Liver (tissue), 9 donors: ENCODE data around the gene ZNF410. TPM values are rescaled to one million over a fixed set of nuclear protein-coding genes. Genes with fewer than 3 reads are reported as not detected.

Experiments used
- DNase-seq: peaks from one replicate; pipeline ENCODE4 v3.0.0-alpha.2; 2017; ENCODE audit warnings: low spot score
- H3K27ac ChIP-seq, 2 donors: one replicate each; pipeline ENCODE4 v1.7.0; 2013; ENCODE audit warnings: inconsistent platforms in 2 of 2, low read length in 2 of 2, control low read depth in 1 of 2, low read depth in 1 of 2, mild to moderate bottlenecking in 1 of 2
- H3K27me3 ChIP-seq, 4 donors: one replicate each; pipeline versions ENCODE4 v1.6.1 to v1.7.0; 2013; ENCODE audit warnings: low read length in 3 of 4, inconsistent platforms in 1 of 4, mild to moderate bottlenecking in 1 of 4, moderate library complexity in 1 of 4; ENCODE audit not compliant: control insufficient read depth in 4 of 4, insufficient read depth in 4 of 4
- H3K36me3 ChIP-seq, 4 donors: one replicate each; pipeline versions ENCODE4 v1.6.1 to v1.7.0; 2013; ENCODE audit warnings: low read length in 3 of 4, mild to moderate bottlenecking in 3 of 4, low read depth in 1 of 4, moderate library complexity in 1 of 4; ENCODE audit not compliant: control insufficient read depth in 4 of 4, insufficient read depth in 3 of 4
- H3K4me1 ChIP-seq, 4 donors: one replicate each; pipeline versions ENCODE4 v1.6.1 to v1.7.0; 2013; ENCODE audit warnings: low read length in 3 of 4, mild to moderate bottlenecking in 3 of 4, moderate library complexity in 1 of 4; ENCODE audit not compliant: control insufficient read depth in 4 of 4, insufficient read depth in 4 of 4
- H3K4me3 ChIP-seq, 3 donors: one replicate each; pipeline versions ENCODE4 v1.6.1 to v1.7.0; 2013; ENCODE audit warnings: low read length in 3 of 3, control low read depth in 1 of 3, low read depth in 1 of 3, mild to moderate bottlenecking in 1 of 3
- H3K9ac ChIP-seq, 2 donors: one replicate each; pipeline ENCODE4 v1.7.0; 2013; ENCODE audit warnings: low read length in 2 of 2, mild to moderate bottlenecking in 2 of 2, moderate library complexity in 2 of 2, control low read depth in 1 of 2, low read depth in 1 of 2
- H3K9me3 ChIP-seq, 4 donors: one replicate each; pipeline versions ENCODE4 v1.6.1 to v1.7.0; 2013; ENCODE audit warnings: low read length in 3 of 4; ENCODE audit not compliant: control insufficient read depth in 4 of 4
- ATF3 ChIP-seq: IDR thresholded peaks from 2 replicates; pipeline ENCODE4 v1.6.1; 2016; ENCODE audit warnings: antibody characterized with exemption
- CTCF ChIP-seq: fragments of 150-350 bp; IDR thresholded peaks from 2 replicates; pipeline ENCODE4 v1.5.1; 2017; ENCODE audit warnings: improper control_type of control experiment, low read depth, low read length; ENCODE audit not compliant: missing input control
- EGR1 ChIP-seq, 2 donors: IDR thresholded peaks; 2 replicates each; pipeline ENCODE4 v1.6.1; 2016 to 2018; ENCODE audit warnings: antibody characterized with exemption in 2 of 2, low read depth in 2 of 2
- FOXA1 ChIP-seq: IDR thresholded peaks from 2 replicates; pipeline ENCODE4 v1.6.1; 2016; ENCODE audit warnings: antibody characterized with exemption
- FOXA2 ChIP-seq: IDR thresholded peaks from 2 replicates; pipeline ENCODE4 v1.6.1; 2016; ENCODE audit warnings: antibody characterized with exemption
- GABPA ChIP-seq, 2 donors: IDR thresholded peaks in 1 of 2; conservative IDR thresholded peaks in 1 of 2; 2 replicates each; pipeline ENCODE4 v1.6.1; 2016; ENCODE audit warnings: antibody characterized with exemption in 2 of 2, mild to moderate bottlenecking in 1 of 2, moderate library complexity in 1 of 2
- HNF4A ChIP-seq, 2 donors: conservative IDR thresholded peaks; 2 replicates each; pipeline ENCODE4 v1.6.1; 2016; ENCODE audit warnings: antibody characterized with exemption in 2 of 2, mild to moderate bottlenecking in 2 of 2
- HNF4G ChIP-seq: IDR thresholded peaks from 2 replicates; pipeline ENCODE4 v1.6.1; 2016; ENCODE audit warnings: antibody characterized with exemption
- JUND ChIP-seq, 2 donors: IDR thresholded peaks; 2 replicates each; pipeline ENCODE4 v1.6.1; 2016; ENCODE audit warnings: antibody characterized with exemption in 2 of 2
- MAX ChIP-seq: IDR thresholded peaks from 2 replicates; pipeline ENCODE4 v1.6.1; 2016; ENCODE audit warnings: antibody characterized with exemption
- RAD21 ChIP-seq, 2 donors: IDR thresholded peaks; 2 replicates each; pipeline ENCODE4 v1.6.1; 2016; ENCODE audit warnings: antibody characterized with exemption in 2 of 2, mild to moderate bottlenecking in 2 of 2
- REST ChIP-seq: IDR thresholded peaks from 2 replicates; pipeline ENCODE4 v1.6.1; 2016; ENCODE audit warnings: antibody characterized with exemption, mild to moderate bottlenecking
- RXRA ChIP-seq, 2 donors: IDR thresholded peaks; 2 replicates each; pipeline ENCODE4 v1.6.1; 2017 to 2018; ENCODE audit warnings: antibody characterized with exemption in 2 of 2, mild to moderate bottlenecking in 1 of 2
- SP1 ChIP-seq: IDR thresholded peaks from 2 replicates; pipeline ENCODE4 v1.6.1; 2018; ENCODE audit warnings: antibody characterized with exemption, mild to moderate bottlenecking
- TAF1 ChIP-seq: conservative IDR thresholded peaks from 2 replicates; pipeline ENCODE4 v1.6.1; 2016; ENCODE audit warnings: antibody characterized with exemption, mild to moderate bottlenecking
- YY1 ChIP-seq: IDR thresholded peaks from 2 replicates; pipeline ENCODE4 v1.6.1; 2016; ENCODE audit warnings: antibody characterized with exemption, mild to moderate bottlenecking
- ZBTB33 ChIP-seq: IDR thresholded peaks from 2 replicates; pipeline ENCODE4 v1.6.1; 2016; ENCODE audit warnings: antibody characterized with exemption
- WGBS: extraction: QIAGEN DNeasy Blood & Tissue Kit; methylation state at CpG from one replicate; pipeline ENCODE4 v1.1.7; 2013; 5-methylcytosine and 5-hydroxymethylcytosine counted together
- polyA plus RNA-seq, 2 donors: library from polyadenylated mRNA; stranded (reverse) in 1 of 2; unstranded in 1 of 2; fragments of 200-250 nt in 1 of 2; fragments of >200 nt in 1 of 2; fragmentation: Nextera tagmentation in 1 of 2; extraction: Ambion mirVana in 1 of 2; gene quantifications; one replicate each; pipeline versions ENCODE4 v1.2.1 to v1.2.3, GENCODE V29; 2013 to 2015
- total RNA-seq, 2 donors: library from RNA; depleted of rRNA; stranded (reverse); fragments of >200 nt; gene quantifications; one replicate each; pipeline ENCODE4 v1.2.3, GENCODE V29; 2014
- donor health status: healthy.
- donor health status: healthy.
- donor health status: healthy.
- donor health status: healthy.
- donor health status: healthy.

The ZNF410 gene
- total and polyA plus RNA-seq, 4 donors: 11.2 to 33.0 (median 21.6) TPM

- TF ChIP-seq JUND (IDR thresholded peaks at IDR 0.05): peak in 1 of 2 donors; percentile 23
- TF ChIP-seq HNF4G: peak; percentile 25
- TF ChIP-seq HNF4A (conservative IDR thresholded peaks at IDR 0.05): peak; percentile 41 to 49
- no peak for TF ChIP-seq FOXA1
- TF ChIP-seq CTCF: no peak
- H3K27ac ChIP-seq: peak overlapping the region in 1 of 2 donors; percentile 10
- peaks cover 0 to 7% (median 0%) of the 10 kb centered on the region in 4 donors for H3K4me1 ChIP-seq
- 59% methylated on average over 6 of the region's 6 CpGs for WGBS
- H3K9me3 ChIP-seq: no peaks in the 10 kb centered on the region
- peaks cover 3 to 43% (median 38%) of the 10 kb centered on the region in 4 donors for H3K36me3 ChIP-seq
- no peaks in the 10 kb centered on the region for H3K27me3 ChIP-seq
- DNase-seq: no peak
- no peak overlapping the region for H3K9ac ChIP-seq
- no peak overlapping the region for H3K4me3 ChIP-seq
These were observed 89.5 kb downstream of the ZNF410 start for GRCh38 chr14:73976125-73976524.

GRCh38 chr14:73977896-73978295 lies 91.2 kb downstream of the ZNF410 start:
- Histone ChIP-seq H3K27me3 (no peaks in the 10 kb centered on the region), H3K4me3 (no peak overlapping the region), H3K4me1 (peaks cover 0 to 7% (median 0%) of the 10 kb centered on the region in 4 donors), H3K36me3 (peaks cover 4 to 37% (median 29%) of the 10 kb centered on the region in 4 donors), H3K9ac (no peak overlapping the region), H3K9me3 (no peaks in the 10 kb centered on the region), H3K27ac (no peak overlapping the region)
- TF ChIP-seq RXRA (IDR thresholded peaks at IDR 0.05) (no peak), TAF1 (no peak), RAD21 (IDR thresholded peaks at IDR 0.05) (no peak), SP1 (no peak), HNF4A (conservative IDR thresholded peaks at IDR 0.05) (no peak), YY1 (no peak), HNF4G (no peak), FOXA1 (no peak), MAX (no peak), GABPA (IDR thresholded peaks at IDR 0.05 in 1 of 2, conservative IDR thresholded peaks at IDR 0.05 in 1 of 2) (no peak), ATF3 (no peak), REST (no peak), JUND (IDR thresholded peaks at IDR 0.05) (no peak), EGR1 (IDR thresholded peaks at IDR 0.05; ENCODE audit: low read depth in 2 of 2) (no peak), ZBTB33 (no peak), CTCF (no peak), FOXA2 (no peak)
- 51% methylated on average over 4 of the region's 4 CpGs for WGBS
- no peak for DNase-seq
